ENCODE results near the gene C10orf120.

The C10orf120 gene

GRCh38 chr10:122729126-122729525 lies 29.5 kb upstream of the C10orf120 start:
- Histone ChIP-seq H3F3A (ENCODE audit: control insufficient read depth, insufficient read depth) (no peaks in the 10 kb centered on the region), H3K4me2 (ENCODE audit: low read length) (no peak overlapping the region), H3K36me3 (ENCODE audit: control insufficient read depth, low read length) (no peaks in the 10 kb centered on the region), H3K4me1 (ENCODE audit: control insufficient read depth, low read length) (no peaks in the 10 kb centered on the region), H3K9me3 (ENCODE audit: control insufficient read depth, insufficient read depth, low read length) (no peaks in the 10 kb centered on the region), H3K27me3 (ENCODE audit: control insufficient read depth, low read length) (peaks cover 2% of the 10 kb centered on the region), H4K20me1 (ENCODE audit: control insufficient read depth, insufficient read depth, low read depth, low read length) (no peaks in the 10 kb centered on the region), H3K9me2 (replicated peaks; ENCODE audit: control insufficient read depth, low read length) (no peaks in the 10 kb centered on the region), H3K79me2 (ENCODE audit: control insufficient read depth, low read length) (no peaks in the 10 kb centered on the region), H3K27ac (ENCODE audit: low read depth, low read length) (no peak overlapping the region), H3K4me3 (ENCODE audit: low read length) (no peak overlapping the region)
- TF ChIP-seq EZH2phosphoT487 (IDR thresholded peaks at IDR 0.05; ENCODE audit: borderline replicate concordance, low read length) = no peak
- no peak for TF ChIP-seq CTCF (IDR thresholded peaks at IDR 0.05; ENCODE audit: low read depth, low read length, poor library complexity, severe bottlenecking)

- Histone ChIP-seq H3K4me3 (ENCODE audit: low read length) (no peak overlapping the region), H3F3A (ENCODE audit: control insufficient read depth, insufficient read depth) (no peaks in the 10 kb centered on the region), H3K4me1 (ENCODE audit: control insufficient read depth, low read length) (no peaks in the 10 kb centered on the region), H3K9me2 (replicated peaks; ENCODE audit: control insufficient read depth, low read length) (no peaks in the 10 kb centered on the region), H3K27ac (ENCODE audit: low read depth, low read length) (no peak overlapping the region), H3K36me3 (ENCODE audit: control insufficient read depth, low read length) (no peaks in the 10 kb centered on the region), H3K9me3 (ENCODE audit: control insufficient read depth, insufficient read depth, low read length) (no peaks in the 10 kb centered on the region), H3K27me3 (ENCODE audit: control insufficient read depth, low read length) (no peaks in the 10 kb centered on the region; the same call in none of the 2 replicates), H3K4me2 (ENCODE audit: low read length) (no peak overlapping the region), H4K20me1 (ENCODE audit: control insufficient read depth, insufficient read depth, low read depth, low read length) (no peaks in the 10 kb centered on the region), H3K79me2 (ENCODE audit: control insufficient read depth, low read length) (no peaks in the 10 kb centered on the region)
- TF ChIP-seq CTCF (IDR thresholded peaks at IDR 0.05; ENCODE audit: low read depth, low read length, poor library complexity, severe bottlenecking) = no peak
- TF ChIP-seq EZH2phosphoT487 (IDR thresholded peaks at IDR 0.05; ENCODE audit: borderline replicate concordance, low read length) = no peak
Observed at GRCh38 chr10:122727426-122727825, 27.8 kb upstream of the C10orf120 start.

- H3K27me3 ChIP-seq (ENCODE audit: control insufficient read depth, low read length) = no peaks in the 10 kb centered on the region; the same call in 1 of the 2 replicates
- no peak overlapping the region for H3K4me3 ChIP-seq (ENCODE audit: low read length)
- no peaks in the 10 kb centered on the region for H3K79me2 ChIP-seq (ENCODE audit: control insufficient read depth, low read length)
Observed at GRCh38 chr10:122725768-122726167, 26.1 kb upstream of the C10orf120 start.

More at GRCh38 chr10:122725768-122726167, 26.1 kb upstream of the C10orf120 start:
- Histone ChIP-seq H3K27ac (ENCODE audit: low read depth, low read length) (no peak overlapping the region), H3F3A (ENCODE audit: control insufficient read depth, insufficient read depth) (no peaks in the 10 kb centered on the region), H4K20me1 (ENCODE audit: control insufficient read depth, insufficient read depth, low read depth, low read length) (no peaks in the 10 kb centered on the region), H3K9me2 (replicated peaks; ENCODE audit: control insufficient read depth, low read length) (no peaks in the 10 kb centered on the region), H3K9me3 (ENCODE audit: control insufficient read depth, insufficient read depth, low read length) (no peaks in the 10 kb centered on the region), H3K36me3 (ENCODE audit: control insufficient read depth, low read length) (no peaks in the 10 kb centered on the region), H3K4me1 (ENCODE audit: control insufficient read depth, low read length) (no peaks in the 10 kb centered on the region), H3K4me2 (ENCODE audit: low read length) (no peak overlapping the region)
- no peak for TF ChIP-seq EZH2phosphoT487 (IDR thresholded peaks at IDR 0.05; ENCODE audit: borderline replicate concordance, low read length)
- no peak for TF ChIP-seq CTCF (IDR thresholded peaks at IDR 0.05; ENCODE audit: low read depth, low read length, poor library complexity, severe bottlenecking)

Measured in DOHH2 (cell line).